Measurements from ENCODE around the gene HS6ST3.
"Not testable (repeated sequence)": the region's sequence is repeated elsewhere in the genome, so short reads cannot be mapped to it uniquely, and the experiment has no call there.

The HS6ST3 gene

DNA sequence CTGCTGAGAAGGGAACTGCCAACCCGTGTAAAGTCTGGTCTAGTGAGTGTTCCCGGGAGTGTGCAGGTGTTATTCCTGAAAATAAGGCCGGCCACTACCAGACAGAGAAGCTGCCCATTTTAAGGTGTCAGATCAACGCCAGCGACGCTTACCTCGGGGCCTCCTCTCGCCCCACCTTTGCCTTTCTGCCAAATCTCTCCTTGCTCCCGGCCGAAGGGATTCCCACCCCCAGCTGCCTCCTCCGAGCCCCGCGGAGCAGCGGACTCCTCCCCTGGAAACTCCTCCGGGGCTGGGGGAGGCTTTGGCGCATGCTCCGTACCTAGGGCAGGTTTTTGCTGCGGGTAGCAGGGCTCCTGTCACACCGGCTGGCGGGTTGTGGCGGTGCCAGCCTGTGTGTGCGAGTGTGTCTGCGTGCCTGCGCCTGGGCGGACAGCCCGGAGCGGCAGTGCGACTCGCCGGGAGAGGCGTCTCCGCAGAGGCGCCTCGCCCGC, at the start of gene HS6ST3:
Gene HS6ST3, plus strand, starts transcription at position 359 of the 491 bp plus-strand sequence.
- peak in 1 of 2 donors; percentile 13 for DNase-seq

- no peak for DNase-seq
These were observed 48.4 kb upstream of the HS6ST3 start for GRCh38 chr13:96041326-96042110.

DNA sequence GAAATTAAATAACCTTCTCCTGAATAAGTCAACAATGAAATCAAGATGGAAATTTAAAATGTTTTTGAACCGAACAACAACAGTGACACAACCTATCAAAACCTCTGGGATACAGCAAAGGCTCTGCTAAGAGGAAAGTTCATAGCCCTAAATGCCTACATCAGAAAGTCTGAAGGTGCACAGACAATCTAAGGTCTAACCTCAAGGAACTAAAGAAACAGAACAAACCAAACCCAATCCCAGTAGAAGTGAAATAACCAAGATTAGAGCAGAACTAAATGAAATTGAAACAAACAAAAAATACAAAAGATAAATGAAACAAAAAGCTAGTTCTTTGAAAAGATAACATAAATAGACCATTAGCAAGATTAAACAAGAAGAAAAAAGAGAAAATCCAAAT, 45.7 kb upstream of the HS6ST3 start:
- DNase-seq = no peak

GRCh38 chr13:96046449-96047126, 43.3 kb upstream of the HS6ST3 start:
- DNase-seq = not testable (repeated sequence)

GRCh38 chr13:96050955-96051354, 39.0 kb upstream of the HS6ST3 start:
- not testable (repeated sequence) for DNase-seq

DNA sequence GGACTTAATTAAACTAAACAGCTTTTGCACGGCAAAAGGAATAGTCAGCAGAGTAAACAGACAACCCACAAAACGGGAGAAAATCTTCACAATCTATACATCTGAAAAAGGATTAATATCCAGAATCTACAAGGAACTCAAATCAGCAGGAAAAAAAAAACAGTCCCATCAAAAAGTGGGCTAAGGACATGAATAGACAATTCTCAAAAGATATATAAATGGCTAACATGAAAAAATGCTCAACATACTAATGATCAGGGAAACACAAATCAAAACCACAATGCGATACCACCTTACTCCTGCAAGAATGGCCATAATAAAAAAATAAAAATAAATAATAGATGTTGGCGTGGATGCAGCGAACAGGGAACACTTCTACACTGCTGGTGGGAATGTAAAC, 38.4 kb upstream of the HS6ST3 start:
- not testable (repeated sequence) for DNase-seq

GRCh38 chr13:96051946-96052345, 38.0 kb upstream of the HS6ST3 start:
- not testable (repeated sequence) for DNase-seq

DNA sequence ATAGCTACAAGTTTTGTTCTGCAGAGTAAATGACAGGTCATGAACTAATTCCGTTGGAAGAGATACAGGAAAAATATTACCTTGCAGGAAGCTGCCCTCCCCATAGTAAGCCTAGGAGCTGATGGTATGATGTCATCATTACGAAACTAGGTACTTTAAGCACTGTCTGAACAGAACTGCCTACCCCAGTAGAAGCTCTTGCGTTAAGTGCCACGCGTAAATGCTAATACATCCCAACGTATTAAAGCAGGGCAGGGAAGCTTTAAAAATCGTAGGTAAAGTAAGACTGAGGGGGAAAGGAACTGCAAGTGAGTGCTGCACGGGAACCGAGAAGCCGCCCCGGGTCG, 37.3 kb upstream of the HS6ST3 start:
- no peak for DNase-seq

GRCh38 chr13:96053003-96053703, 36.8 kb upstream of the HS6ST3 start, which contains the start of gene UGGT2:
Gene UGGT2 (minus strand): TSS chr13:96053401. CDS start chr13:96053312, 89 bp downstream.
- peak in 1 of 2 donors; percentile 42 for DNase-seq

GRCh38 chr13:96065849-96066248, 24.1 kb upstream of the HS6ST3 start:
- no peak for DNase-seq

DNA sequence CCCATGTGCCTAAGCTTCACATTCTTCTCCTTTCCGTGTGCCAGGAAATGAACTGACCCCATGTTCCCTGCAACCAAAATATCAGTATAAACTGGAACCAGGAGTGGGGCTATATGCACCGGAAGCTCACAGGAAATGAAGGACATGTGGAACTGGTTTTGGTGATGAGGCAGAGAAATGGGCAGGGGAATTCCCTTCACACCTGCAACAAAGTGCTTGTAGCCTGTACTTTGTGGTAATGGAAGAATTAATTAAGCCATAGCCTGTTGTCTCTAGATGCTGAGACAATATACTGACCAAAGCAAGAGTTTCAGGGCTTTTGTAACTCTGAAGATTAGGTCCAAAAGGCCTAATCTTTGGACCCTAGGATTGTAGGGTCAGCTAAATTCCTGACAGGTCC, 21.2 kb upstream of the HS6ST3 start:
- DNase-seq = no peak

- DNase-seq = no peak
These were observed 18.4 kb upstream of the HS6ST3 start for GRCh38 chr13:96071504-96071903.

DNA sequence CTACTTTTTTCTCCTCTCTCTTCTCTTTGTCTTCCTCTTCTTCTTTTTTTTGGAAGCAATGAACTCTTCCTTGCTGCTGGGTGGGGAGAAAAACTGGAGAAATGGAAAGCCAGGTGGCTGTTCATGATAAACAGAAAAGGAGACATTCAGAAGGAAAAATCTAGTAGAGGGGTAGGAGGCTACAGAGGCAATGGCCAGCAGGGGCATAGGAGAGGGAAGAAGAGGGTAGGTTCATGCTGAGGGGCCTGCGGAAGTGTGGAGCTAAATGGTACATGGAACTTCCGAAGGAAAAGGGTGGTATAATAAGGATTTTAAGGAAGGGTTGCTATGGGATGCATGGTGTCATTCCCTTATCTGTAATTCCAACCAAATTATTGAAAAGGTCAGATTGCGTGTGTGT, 17.5 kb upstream of the HS6ST3 start:
- DNase-seq = no peak

- no peak for DNase-seq
These were observed 13.9 kb upstream of the HS6ST3 start for GRCh38 chr13:96075953-96076543.

DNA sequence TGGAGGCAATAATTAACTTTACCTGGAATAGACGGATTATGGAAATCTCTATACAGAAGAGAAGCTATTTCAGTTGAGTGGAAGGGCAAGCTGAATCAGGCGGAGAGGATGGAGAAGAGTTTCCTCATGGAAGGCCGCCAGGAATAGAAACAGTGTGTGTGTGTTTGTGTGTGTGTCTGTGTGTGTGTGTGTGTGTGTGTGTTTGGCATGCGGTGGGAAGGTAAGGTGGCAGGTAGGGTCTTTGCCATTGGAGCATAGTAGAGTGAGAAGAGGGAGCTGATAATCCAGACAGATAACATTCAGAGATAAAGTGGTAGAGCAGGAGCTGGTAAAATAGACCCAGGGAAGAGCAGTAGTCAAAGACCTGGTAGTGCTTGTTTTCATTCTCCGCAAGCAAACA, 9.2 kb upstream of the HS6ST3 start:
- no peak for DNase-seq

- no peak for DNase-seq
These were observed 8.0 kb upstream of the HS6ST3 start for GRCh38 chr13:96081888-96082287.

DNA sequence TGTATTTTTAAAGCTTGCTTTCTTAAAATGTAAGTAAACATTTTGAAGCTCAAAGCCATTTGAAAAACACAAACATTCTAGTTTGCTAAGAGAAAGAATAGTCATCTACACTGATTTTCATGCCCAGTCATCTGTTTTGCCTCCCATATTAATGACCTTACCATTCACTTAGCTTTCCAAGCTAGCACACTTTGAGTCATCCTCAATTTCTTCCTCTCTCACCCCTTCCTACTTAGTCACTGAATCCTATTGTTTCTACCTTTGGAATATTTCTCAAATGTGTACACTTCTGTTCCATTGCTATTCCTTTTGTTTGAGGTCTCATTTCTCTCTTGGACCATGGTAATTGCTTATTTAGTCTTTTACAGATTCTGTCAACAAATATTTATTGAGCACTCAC, 7.3 kb upstream of the HS6ST3 start:
- DNase-seq = no peak

GRCh38 chr13:96086736-96087135, 3.2 kb upstream of the HS6ST3 start:
- DNase-seq = no peak

DNA sequence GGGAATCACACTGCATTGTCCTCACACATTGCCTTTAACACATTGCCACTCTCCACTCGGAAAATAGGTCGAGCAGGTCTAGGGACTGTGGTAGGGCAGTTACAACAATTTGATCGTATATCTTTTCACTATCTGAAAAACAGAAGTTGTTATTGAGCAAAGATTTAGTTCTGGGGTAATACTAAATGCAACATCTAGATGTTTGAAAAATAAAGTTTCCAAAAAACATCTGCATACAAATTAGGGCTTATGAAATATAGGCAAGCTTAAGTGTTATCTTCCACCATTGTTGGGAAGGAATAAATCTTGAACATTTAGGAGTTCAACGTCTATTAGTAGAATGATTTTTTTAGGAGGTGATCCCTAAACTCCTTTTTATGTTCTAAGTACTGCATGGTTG, 768 bp upstream of the HS6ST3 start:
- no peak for DNase-seq

DNA sequence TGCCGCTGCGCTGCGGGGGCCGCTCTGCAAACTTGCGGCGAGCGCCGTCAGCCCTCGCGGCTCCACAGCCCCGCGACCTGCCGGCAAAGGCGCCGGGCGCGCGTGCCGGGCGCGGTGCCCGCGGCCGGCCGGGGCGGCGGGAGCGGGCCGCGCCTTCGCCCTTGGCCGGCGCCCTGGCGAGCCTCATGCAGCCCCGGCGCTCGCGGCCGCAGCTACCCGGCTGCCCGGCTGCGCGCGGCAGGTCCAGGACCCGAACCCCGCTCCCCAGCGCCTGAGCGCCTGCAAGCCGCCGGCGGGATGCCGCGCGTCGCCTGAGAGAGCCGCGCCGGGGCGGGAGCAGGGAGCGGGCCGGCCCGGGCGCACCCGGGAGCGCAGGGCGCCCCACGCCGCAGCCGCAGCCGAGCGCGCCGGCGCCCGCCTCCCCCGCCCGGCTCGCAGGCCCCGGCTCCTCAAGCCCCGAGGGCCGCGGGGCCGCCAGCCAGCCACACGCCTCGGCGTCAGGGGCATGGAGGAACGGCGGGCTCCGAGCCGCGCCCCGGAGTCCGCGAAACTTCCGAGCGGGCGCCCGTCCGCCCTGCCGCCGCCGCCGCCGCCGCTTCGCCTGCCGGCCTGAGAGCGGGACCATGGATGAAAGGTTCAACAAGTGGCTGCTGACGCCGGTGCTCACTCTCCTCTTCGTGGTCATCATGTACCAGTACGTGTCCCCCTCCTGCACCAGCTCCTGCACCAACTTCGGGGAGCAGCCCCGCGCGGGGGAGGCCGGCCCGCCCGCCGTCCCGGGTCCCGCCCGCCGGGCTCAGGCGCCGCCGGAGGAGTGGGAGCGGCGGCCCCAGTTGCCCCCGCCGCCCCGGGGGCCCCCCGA, 564 bp downstream of the HS6ST3 start:
- peak in 1 of 2 donors; percentile 14 for DNase-seq

DNA sequence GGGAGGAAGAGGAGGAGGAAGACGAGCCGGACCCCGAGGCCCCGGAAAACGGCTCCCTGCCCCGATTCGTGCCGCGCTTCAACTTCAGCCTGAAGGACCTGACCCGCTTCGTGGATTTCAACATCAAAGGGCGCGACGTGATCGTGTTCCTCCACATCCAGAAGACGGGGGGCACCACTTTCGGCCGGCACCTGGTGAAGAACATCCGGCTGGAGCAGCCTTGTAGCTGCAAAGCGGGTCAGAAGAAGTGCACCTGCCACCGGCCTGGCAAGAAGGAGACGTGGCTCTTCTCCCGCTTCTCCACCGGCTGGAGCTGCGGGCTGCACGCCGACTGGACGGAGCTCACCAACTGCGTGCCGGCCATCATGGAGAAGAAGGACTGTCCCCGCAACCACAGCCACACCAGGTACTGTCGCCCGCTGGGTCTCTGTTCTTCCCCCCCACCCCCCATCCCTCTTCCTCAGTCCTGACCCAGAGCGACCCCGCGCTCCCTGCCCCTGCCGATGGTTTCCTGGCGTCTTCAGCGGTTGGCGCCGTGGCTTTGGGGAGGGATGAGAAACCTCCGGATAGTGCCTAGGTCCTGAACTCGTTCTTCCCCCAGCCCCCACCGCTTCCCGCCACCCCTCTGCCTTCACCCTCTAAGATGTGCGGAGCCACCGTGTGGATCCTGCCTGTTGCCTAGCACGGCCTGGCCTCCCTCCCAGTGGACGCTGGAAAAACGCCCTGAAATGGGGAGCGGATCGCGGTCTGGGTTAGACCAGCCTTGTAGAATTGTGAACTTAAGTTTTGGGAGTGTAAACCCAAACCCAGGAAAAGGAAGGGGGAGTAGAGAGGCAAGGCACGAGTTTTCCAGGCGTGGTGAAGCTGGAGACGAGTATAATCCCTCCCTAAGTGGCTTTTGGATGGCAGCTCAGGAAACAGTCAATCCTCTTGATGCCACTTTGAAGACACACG, 1.5 kb downstream of the HS6ST3 start:
- peak in 1 of 2 donors; percentile 1 for DNase-seq

Measured in stimulated activated CD4-positive, alpha-beta T cell treated with anti-CD3 and anti-CD28 coated beads, Interleukin-2, amount 100 ng/mL, for 24 hours (primary cell).